Tibial artery (tissue), 4 donors: ENCODE results near the gene AADAT.

Experiments
- DNase-seq, 2 donors: peaks; one replicate each; pipeline ENCODE4 v3.0.0-alpha.2; 2019
- H3K27ac ChIP-seq, 2 donors: fragments of 200-600 bp; sonication (generic) in 1 of 2; 1 replicate in 1 of 2; 2 replicates in 1 of 2; pipeline ENCODE4 v1.5.1; 2018 to 2019; ENCODE audit warnings: mild to moderate bottlenecking in 1 of 2
- H3K27me3 ChIP-seq, 2 donors: fragments of 200-600 bp; sonication (generic) in 1 of 2; one replicate each; pipeline versions ENCODE4 v1.5.1 to v1.6.0; 2016 to 2019
- H3K36me3 ChIP-seq, 3 donors: fragments of 200-600 bp; sonication (generic) in 2 of 3; one replicate each; pipeline ENCODE4 v1.5.1; 2016 to 2019; ENCODE audit warnings: mild to moderate bottlenecking in 2 of 3
- H3K4me1 ChIP-seq, 4 donors: fragments of 200-600 bp; sonication (generic) in 2 of 4; 1 replicate in 3 of 4; 2 replicates in 1 of 4; pipeline ENCODE4 v1.5.1; 2016 to 2019
- H3K4me3 ChIP-seq, 2 donors: fragments of 200-600 bp; sonication (generic) in 1 of 2; 1 replicate in 1 of 2; 2 replicates in 1 of 2; pipeline ENCODE4 v1.5.1; 2018 to 2019; ENCODE audit warnings: mild to moderate bottlenecking in 2 of 2
- H3K9me3 ChIP-seq, 3 donors: fragments of 200-600 bp; sonication (generic) in 1 of 3; one replicate each; pipeline ENCODE4 v1.5.1; 2016 to 2019
- intact Hi-C: fragments of 100-400 bp; cut with DNase I; formaldehyde crosslinking; loops from one replicate; pipeline ENCODE4 v1.15.0; 2023; ENCODE audit warnings: low total_unique reads
- TF ChIP-seq, protein P1 (sequence below), 2 experiments: fragments of 200-600 bp in 1 of 2; fragments of 450-650 bp in 1 of 2; IDR thresholded peaks; one replicate each; pipeline ENCODE4 v1.5.1; 2017 to 2019; ENCODE audit warnings: antibody characterized with exemption in 2 of 2, mild to moderate bottlenecking in 1 of 2, moderate library complexity in 1 of 2

AADAT gene

DNA sequence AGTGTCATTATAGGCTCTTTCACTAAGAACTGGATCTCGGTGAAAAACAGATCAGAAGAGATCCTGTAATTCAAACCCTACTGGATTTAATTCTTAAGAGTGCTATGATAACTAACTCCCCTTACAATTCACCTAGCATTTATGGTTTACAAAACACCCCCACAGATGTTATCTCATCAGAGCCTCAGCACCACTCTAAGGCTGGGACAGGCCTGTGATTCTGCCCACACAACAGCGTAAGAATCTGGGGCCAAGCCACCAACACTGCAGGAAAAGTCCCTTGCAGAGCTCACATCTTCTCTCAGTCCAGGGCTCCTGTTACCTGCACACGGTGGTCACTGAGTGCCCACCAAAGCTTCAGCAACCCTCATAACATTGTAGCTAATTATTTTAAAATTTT lies 72.5 kb downstream of the AADAT start:
- Histone ChIP-seq H3K4me3 (no peak overlapping the region), H3K27ac (no peak overlapping the region), H3K27me3 (no peaks in the 10 kb centered on the region), H3K9me3 (no peaks in the 10 kb centered on the region), H3K36me3 (no peaks in the 10 kb centered on the region), H3K4me1 (peaks cover 0 to 24% (median 11%) of the 10 kb centered on the region in 4 donors)
- TF ChIP-seq, protein P1, sequence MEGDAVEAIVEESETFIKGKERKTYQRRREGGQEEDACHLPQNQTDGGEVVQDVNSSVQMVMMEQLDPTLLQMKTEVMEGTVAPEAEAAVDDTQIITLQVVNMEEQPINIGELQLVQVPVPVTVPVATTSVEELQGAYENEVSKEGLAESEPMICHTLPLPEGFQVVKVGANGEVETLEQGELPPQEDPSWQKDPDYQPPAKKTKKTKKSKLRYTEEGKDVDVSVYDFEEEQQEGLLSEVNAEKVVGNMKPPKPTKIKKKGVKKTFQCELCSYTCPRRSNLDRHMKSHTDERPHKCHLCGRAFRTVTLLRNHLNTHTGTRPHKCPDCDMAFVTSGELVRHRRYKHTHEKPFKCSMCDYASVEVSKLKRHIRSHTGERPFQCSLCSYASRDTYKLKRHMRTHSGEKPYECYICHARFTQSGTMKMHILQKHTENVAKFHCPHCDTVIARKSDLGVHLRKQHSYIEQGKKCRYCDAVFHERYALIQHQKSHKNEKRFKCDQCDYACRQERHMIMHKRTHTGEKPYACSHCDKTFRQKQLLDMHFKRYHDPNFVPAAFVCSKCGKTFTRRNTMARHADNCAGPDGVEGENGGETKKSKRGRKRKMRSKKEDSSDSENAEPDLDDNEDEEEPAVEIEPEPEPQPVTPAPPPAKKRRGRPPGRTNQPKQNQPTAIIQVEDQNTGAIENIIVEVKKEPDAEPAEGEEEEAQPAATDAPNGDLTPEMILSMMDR (IDR thresholded peaks at IDR 0.05), result no peak
- no peak for DNase-seq
- intact Hi-C loops, result no loop called here

DNA sequence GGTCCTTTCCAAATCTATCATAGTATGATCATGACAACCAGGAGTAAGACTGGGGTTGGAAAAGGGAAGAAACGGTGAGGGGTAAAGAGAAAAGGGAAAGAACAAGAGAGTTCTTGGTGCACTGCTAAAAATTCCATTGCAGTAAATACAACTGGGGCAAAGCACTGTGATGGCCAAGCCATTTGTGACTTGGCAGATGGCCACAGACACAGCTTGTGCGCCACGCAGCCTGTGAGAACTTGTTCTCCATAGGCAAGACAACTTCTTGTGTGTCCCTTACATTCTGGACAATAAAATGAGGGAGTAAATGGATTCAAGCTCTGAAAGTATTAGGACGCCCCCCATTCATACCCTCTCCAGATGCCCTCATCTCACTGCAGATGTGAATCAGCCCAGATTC lies 74.5 kb downstream of the AADAT start:
- Histone ChIP-seq H3K27ac (peak overlapping the region; percentile 2 to 36), H3K4me3 (no peak overlapping the region), H3K9me3 (no peaks in the 10 kb centered on the region), H3K36me3 (no peaks in the 10 kb centered on the region), H3K27me3 (no peaks in the 10 kb centered on the region), H3K4me1 (peaks cover 0 to 28% (median 11%) of the 10 kb centered on the region in 4 donors)
- intact Hi-C loops, result no loop called here
- TF ChIP-seq, protein P1 (IDR thresholded peaks at IDR 0.05), result no peak
- peak in 1 of 2 donors; percentile 73 for DNase-seq

DNA sequence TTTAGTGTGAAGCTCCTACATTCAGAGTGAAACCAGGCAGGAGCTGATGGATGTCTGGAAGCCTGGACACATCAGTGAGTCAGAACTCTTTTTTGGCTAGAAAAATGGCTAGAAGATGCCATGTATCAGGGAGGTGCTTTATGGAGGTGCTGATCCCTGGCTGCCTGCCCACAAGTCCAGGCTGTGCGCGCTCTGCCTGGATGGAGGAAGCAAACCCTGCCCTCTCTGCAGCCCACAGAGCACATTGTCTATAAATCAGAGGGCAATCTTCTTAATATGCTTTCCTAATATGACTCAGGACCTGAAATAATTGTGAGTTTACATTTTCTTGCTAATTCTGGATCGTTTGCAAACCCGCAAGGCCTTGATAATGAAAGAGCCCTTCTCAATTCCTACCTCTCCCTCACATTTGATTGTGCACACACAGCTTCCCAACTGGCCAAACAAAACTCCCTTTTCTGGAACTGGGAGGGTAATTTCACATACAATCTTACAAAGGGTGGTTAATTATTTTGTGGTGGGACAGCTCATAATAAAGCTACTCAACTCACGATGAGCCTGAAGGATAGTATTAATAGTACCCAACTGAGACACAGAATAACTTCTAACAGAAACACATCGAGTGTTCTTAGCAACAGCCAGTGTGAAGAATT lies 75.3 kb downstream of the AADAT start:
- Histone ChIP-seq H3K9me3 (no peaks in the 10 kb centered on the region), H3K36me3 (no peaks in the 10 kb centered on the region), H3K4me1 (peaks cover 0 to 28% (median 12%) of the 10 kb centered on the region in 4 donors), H3K27me3 (no peaks in the 10 kb centered on the region), H3K4me3 (no peak overlapping the region), H3K27ac (no peak overlapping the region)
- TF ChIP-seq, protein P1 (IDR thresholded peaks at IDR 0.05), result no peak
- DNase-seq, result no peak
- intact Hi-C loops, result no loop called here

DNA sequence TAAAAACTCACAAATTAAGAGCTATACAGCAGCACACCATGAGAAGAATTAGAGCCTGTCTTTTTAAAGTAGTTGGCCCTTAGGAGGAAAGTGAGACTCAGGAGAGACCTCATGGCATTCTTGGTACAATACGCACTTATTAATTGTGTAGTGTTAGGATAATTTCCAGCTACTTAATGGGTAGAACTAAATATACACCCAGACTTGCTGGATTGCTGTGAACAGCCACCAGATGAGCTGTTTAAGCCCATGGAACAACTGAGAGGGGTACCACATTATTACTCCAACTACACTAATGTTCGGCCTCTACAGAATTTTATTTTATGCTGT lies 77.2 kb downstream of the AADAT start:
- peak overlapping the region; percentile 52 to 60 for H3K27ac ChIP-seq
- H3K9me3 ChIP-seq, result no peaks in the 10 kb centered on the region
- H3K36me3 ChIP-seq, result no peaks in the 10 kb centered on the region
- no peak overlapping the region for H3K4me3 ChIP-seq
- H3K27me3 ChIP-seq, result no peaks in the 10 kb centered on the region
- TF ChIP-seq, protein P1 (IDR thresholded peaks at IDR 0.05), result no peak
- H3K4me1 ChIP-seq, result peaks cover 0 to 28% (median 15%) of the 10 kb centered on the region in 4 donors
- DNase-seq, result no peak
- intact Hi-C loops, result no loop called here

DNA sequence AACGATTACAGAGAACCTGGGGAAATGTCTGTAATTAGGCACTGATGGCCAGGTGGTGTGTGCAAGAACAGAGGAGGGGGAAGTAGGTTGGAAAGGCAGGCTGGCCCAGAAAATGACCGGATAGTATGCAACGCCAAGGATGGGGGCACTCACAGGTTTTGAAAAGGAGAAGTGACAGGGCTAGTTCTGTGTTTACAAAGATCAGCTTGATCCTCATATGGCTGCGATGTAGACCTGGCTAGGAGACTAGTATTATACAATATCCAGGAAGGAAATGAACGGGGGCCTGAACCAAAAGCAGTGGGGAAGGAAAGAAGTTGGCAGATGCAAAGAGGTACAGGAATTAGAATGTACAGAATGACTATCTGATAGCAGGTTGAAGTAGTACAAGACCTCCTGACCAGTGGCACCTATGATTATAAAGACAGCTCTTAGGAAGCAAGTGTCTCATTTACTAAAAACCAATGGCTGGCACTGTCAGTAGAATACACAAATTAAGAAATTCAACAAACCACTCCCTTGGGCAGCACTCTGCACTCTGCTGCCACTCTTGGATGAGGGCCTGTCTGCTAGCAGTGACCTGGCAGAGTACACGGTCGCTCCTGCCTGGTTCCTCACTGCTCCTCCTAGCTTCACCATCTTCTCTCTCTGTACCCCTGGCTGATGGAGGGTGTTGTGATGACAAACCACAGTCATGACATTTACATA lies 77.7 kb downstream of the AADAT start:
- DNase-seq, result no peak
- intact Hi-C loops, result no loop called here
- no peaks in the 10 kb centered on the region for H3K27me3 ChIP-seq
- H3K9me3 ChIP-seq, result no peaks in the 10 kb centered on the region
- H3K4me1 ChIP-seq, result peaks cover 0 to 28% (median 15%) of the 10 kb centered on the region in 4 donors
- no peak overlapping the region for H3K4me3 ChIP-seq
- TF ChIP-seq, protein P1 (IDR thresholded peaks at IDR 0.05), result no peak
- peak overlapping the region; percentile 52 to 60 for H3K27ac ChIP-seq
- H3K36me3 ChIP-seq, result no peaks in the 10 kb centered on the region
